ENCODE measurements around the gene AP3D1. TPM values are rescaled to one million over a fixed set of nuclear protein-coding genes. Genes with fewer than 3 reads are reported as not detected.
A peak's percentile ranks its signal among the peaks of the same experiment; 100 is the strongest.

Gene AP3D1
- total RNA-seq, 1 donor from 2014 or later = 157 TPM

- peak overlapping the region; percentile 91 for H3K27ac Mint-ChIP-seq (ENCODE audit: unreplicated experiment)
- TF ChIP-seq CTCF (IDR thresholded peaks at IDR 0.05) = no peak
- H3K36me3 Mint-ChIP-seq (ENCODE audit: low read depth) = no peaks in the 10 kb centered on the region
- no peaks in the 10 kb centered on the region for H3K27me3 Mint-ChIP-seq (ENCODE audit: low read depth)
- H3K9me3 Mint-ChIP-seq (ENCODE audit: low read depth) = no peaks in the 10 kb centered on the region
- H3K4me3 Mint-ChIP-seq (ENCODE audit: unreplicated experiment) = no peak overlapping the region
- H3K4me1 Mint-ChIP-seq (ENCODE audit: low read depth) = peaks cover 49% of the 10 kb centered on the region
- DNase-seq (ENCODE audit: low spot score) = no peak
Measured at GRCh38 chr19:2148482-2149135, 2.8 kb downstream of the AP3D1 start.

GRCh38 chr19:2145831-2146241, 5.5 kb downstream of the AP3D1 start:
- no peaks in the 10 kb centered on the region for H3K36me3 Mint-ChIP-seq (ENCODE audit: low read depth)
- peaks cover 43% of the 10 kb centered on the region for H3K4me1 Mint-ChIP-seq (ENCODE audit: low read depth)
- DNase-seq (ENCODE audit: low spot score) = no peak
- H3K4me3 Mint-ChIP-seq (ENCODE audit: unreplicated experiment) = no peak overlapping the region
- H3K9me3 Mint-ChIP-seq (ENCODE audit: low read depth) = no peaks in the 10 kb centered on the region
- TF ChIP-seq CTCF (IDR thresholded peaks at IDR 0.05) = no peak
- H3K27me3 Mint-ChIP-seq (ENCODE audit: low read depth) = no peaks in the 10 kb centered on the region
- peak overlapping the region; percentile 8 for H3K27ac Mint-ChIP-seq (ENCODE audit: unreplicated experiment)

GRCh38 chr19:2144190-2144589, 7.2 kb downstream of the AP3D1 start:
- DNase-seq (ENCODE audit: low spot score) = no peak
- no peaks in the 10 kb centered on the region for H3K27me3 Mint-ChIP-seq (ENCODE audit: low read depth)
- H3K9me3 Mint-ChIP-seq (ENCODE audit: low read depth) = no peaks in the 10 kb centered on the region
- peaks cover 37% of the 10 kb centered on the region for H3K4me1 Mint-ChIP-seq (ENCODE audit: low read depth)
- H3K36me3 Mint-ChIP-seq (ENCODE audit: low read depth) = no peaks in the 10 kb centered on the region
- no peak overlapping the region for H3K4me3 Mint-ChIP-seq (ENCODE audit: unreplicated experiment)
- peak overlapping the region; percentile 20 for H3K27ac Mint-ChIP-seq (ENCODE audit: unreplicated experiment)
- TF ChIP-seq CTCF (IDR thresholded peaks at IDR 0.05) = no peak

GRCh38 chr19:2142173-2142829, 9.1 kb downstream of the AP3D1 start:
- DNase-seq (ENCODE audit: low spot score) = no peak
- Mint-ChIP-seq H3K27ac (ENCODE audit: unreplicated experiment) (no peak overlapping the region), H3K36me3 (ENCODE audit: low read depth) (peaks cover 4% of the 10 kb centered on the region), H3K4me3 (ENCODE audit: unreplicated experiment) (no peak overlapping the region), H3K4me1 (ENCODE audit: low read depth) (peaks cover 22% of the 10 kb centered on the region), H3K9me3 (ENCODE audit: low read depth) (no peaks in the 10 kb centered on the region), H3K27me3 (ENCODE audit: low read depth) (no peaks in the 10 kb centered on the region)
- TF ChIP-seq CTCF (IDR thresholded peaks at IDR 0.05) = no peak

- peaks cover 8% of the 10 kb centered on the region for H3K36me3 Mint-ChIP-seq (ENCODE audit: low read depth)
- H3K27ac Mint-ChIP-seq (ENCODE audit: unreplicated experiment) = peak overlapping the region; percentile 49
Measured at GRCh38 chr19:2140138-2140569, 11.2 kb downstream of the AP3D1 start.

More at GRCh38 chr19:2140138-2140569, 11.2 kb downstream of the AP3D1 start:
- no peak for DNase-seq (ENCODE audit: low spot score)
- H3K4me3 Mint-ChIP-seq (ENCODE audit: unreplicated experiment) = no peak overlapping the region
- H3K9me3 Mint-ChIP-seq (ENCODE audit: low read depth) = no peaks in the 10 kb centered on the region
- no peaks in the 10 kb centered on the region for H3K27me3 Mint-ChIP-seq (ENCODE audit: low read depth)
- H3K4me1 Mint-ChIP-seq (ENCODE audit: low read depth) = peaks cover 8% of the 10 kb centered on the region
- TF ChIP-seq CTCF (IDR thresholded peaks at IDR 0.05) = no peak

Measured in chondrocyte (in vitro differentiated cells).